Ovary (tissue), 3 donors: Measurements from ENCODE around the gene EIF6.

Experiments
- POLR2A ChIP-seq: fragments of 450-650 bp; IDR thresholded peaks from one replicate; pipeline ENCODE4 v1.6.1; 2017; ENCODE audit warnings: antibody characterized with exemption, mild to moderate bottlenecking, moderate library complexity
- TF ChIP-seq, protein P1 (sequence below), 3 donors: fragments of 450-650 bp in 2 of 3; fragments of 200-600 bp in 1 of 3; IDR thresholded peaks; one replicate each; pipeline versions ENCODE4 v1.5.1 to v1.8.0; 2016 to 2022; ENCODE audit warnings: antibody characterized with exemption in 3 of 3, mild to moderate bottlenecking in 1 of 3
- donor health status: DM: no; HTN: no; CAD: no.

DNA sequence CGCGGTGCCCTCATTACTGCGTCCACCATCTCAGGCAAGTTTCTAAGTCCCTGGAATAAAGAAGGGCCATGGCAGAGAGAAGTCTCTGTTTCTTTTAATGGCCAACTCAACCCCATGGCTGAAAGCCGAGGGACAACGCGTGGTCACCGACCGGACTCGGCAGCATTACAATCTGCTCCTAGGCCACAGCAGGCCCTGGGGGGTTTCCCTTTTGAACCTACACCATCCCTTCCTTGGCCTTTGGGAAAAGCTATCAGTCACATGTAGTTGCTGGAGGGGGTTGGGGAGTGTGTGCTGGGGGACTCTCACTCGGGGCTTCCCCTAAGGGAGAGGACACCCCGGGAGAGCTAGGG, 18.8 kb upstream of the EIF6 start:
- TF ChIP-seq, protein P1, sequence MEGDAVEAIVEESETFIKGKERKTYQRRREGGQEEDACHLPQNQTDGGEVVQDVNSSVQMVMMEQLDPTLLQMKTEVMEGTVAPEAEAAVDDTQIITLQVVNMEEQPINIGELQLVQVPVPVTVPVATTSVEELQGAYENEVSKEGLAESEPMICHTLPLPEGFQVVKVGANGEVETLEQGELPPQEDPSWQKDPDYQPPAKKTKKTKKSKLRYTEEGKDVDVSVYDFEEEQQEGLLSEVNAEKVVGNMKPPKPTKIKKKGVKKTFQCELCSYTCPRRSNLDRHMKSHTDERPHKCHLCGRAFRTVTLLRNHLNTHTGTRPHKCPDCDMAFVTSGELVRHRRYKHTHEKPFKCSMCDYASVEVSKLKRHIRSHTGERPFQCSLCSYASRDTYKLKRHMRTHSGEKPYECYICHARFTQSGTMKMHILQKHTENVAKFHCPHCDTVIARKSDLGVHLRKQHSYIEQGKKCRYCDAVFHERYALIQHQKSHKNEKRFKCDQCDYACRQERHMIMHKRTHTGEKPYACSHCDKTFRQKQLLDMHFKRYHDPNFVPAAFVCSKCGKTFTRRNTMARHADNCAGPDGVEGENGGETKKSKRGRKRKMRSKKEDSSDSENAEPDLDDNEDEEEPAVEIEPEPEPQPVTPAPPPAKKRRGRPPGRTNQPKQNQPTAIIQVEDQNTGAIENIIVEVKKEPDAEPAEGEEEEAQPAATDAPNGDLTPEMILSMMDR (IDR thresholded peaks at IDR 0.05), result no peak
- TF ChIP-seq POLR2A, result no peak
